Aortic smooth muscle cell (primary cell): ENCODE data around the gene SP3. TPM values are rescaled to one million over a fixed set of nuclear protein-coding genes. Genes with fewer than 3 reads are reported as not detected.

Experiments
- total RNA-seq: library from RNA; depleted of rRNA; stranded (reverse); fragments of >200 nt; gene quantifications from 2 replicates; pipeline ENCODE4 v1.2.3, GENCODE V29; 2014

SP3 gene
- 85.9 and 93.1 TPM in 2 replicates for total RNA-seq

GRCh38 chr2:173965372-173966025, at the start of gene SP3:
Gene SP3, minus strand, starts transcription at chr2:173965373. Its CDS starts 202 bp downstream, at chr2:173965171.

